Lower leg skin (tissue), 3 donors: ENCODE results near the gene TSPAN10.

ENCODE experiments used
- POLR2A ChIP-seq, 2 donors: fragments of 450-650 bp; IDR thresholded peaks; one replicate each; pipeline ENCODE4 v1.6.1; 2016 to 2017; ENCODE audit warnings: antibody characterized with exemption in 2 of 2, mild to moderate bottlenecking in 1 of 2, moderate library complexity in 1 of 2
- TF ChIP-seq, protein P1 (sequence below), 3 donors: fragments of 450-650 bp; IDR thresholded peaks; one replicate each; pipeline ENCODE4 v1.5.1; 2016; ENCODE audit warnings: antibody characterized with exemption in 3 of 3, mild to moderate bottlenecking in 3 of 3, moderate library complexity in 2 of 3

DNA sequence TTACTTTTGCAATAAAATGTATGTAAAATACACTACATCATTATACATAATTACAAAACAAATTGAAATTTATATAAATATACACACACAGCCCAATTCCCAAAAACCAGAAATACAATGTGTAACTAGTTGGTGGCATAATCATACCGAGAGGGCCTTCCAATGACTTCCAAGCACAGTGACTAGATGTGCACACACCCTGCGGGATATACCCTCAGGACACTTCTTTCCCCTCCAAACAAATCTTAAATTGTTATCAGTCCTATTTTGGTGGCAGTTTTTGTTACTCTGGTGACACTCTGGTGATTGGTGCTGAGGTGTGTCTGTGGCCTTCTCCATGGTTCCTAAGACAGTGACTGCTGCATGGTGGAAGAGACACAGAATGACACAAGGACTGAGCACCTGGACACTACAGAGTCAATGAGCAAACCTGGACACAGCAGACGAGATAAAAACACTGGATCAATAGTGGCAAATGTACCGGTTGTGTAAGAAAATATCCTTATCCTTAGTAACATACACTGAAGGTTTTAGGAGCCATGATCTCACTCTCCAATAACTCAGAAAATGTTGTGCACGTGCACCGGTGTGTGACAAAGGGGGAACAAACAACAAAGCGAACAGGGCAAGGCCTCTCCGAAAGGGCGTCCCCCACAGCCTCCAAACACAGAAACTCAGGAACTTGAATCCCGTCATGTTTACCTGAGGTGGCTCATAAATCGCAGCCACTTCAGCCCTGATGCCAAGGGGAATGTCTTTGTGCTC, 33.0 kb upstream of the TSPAN10 start:
- TF ChIP-seq POLR2A (IDR thresholded peaks at IDR 0.05), result no peak
- TF ChIP-seq, protein P1, sequence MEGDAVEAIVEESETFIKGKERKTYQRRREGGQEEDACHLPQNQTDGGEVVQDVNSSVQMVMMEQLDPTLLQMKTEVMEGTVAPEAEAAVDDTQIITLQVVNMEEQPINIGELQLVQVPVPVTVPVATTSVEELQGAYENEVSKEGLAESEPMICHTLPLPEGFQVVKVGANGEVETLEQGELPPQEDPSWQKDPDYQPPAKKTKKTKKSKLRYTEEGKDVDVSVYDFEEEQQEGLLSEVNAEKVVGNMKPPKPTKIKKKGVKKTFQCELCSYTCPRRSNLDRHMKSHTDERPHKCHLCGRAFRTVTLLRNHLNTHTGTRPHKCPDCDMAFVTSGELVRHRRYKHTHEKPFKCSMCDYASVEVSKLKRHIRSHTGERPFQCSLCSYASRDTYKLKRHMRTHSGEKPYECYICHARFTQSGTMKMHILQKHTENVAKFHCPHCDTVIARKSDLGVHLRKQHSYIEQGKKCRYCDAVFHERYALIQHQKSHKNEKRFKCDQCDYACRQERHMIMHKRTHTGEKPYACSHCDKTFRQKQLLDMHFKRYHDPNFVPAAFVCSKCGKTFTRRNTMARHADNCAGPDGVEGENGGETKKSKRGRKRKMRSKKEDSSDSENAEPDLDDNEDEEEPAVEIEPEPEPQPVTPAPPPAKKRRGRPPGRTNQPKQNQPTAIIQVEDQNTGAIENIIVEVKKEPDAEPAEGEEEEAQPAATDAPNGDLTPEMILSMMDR (IDR thresholded peaks at IDR 0.05), result no peak
